Stimulated activated CD4-positive, alpha-beta T cell treated with anti-CD3 and anti-CD28 coated beads, Interleukin-1b, Interleukin-23, amount 100 ng/mL, for 48 hours (primary cell): ENCODE data around the gene ZNF557.
A peak's percentile ranks its signal among the peaks of the same experiment; 100 is the strongest.
"Not testable (repeated sequence)": the region's sequence is repeated elsewhere in the genome, so short reads cannot be mapped to it uniquely, and the experiment has no call there.

Experiments used
- DNase-seq: peaks from one replicate; pipeline ENCODE4 v3.0.0-alpha.2; 2020

ZNF557 gene

GRCh38 chr19:7069042-7069903 is at the start of gene ZNF557:
TSS of gene ZNF557 (plus strand) at chr19:7069703. CDS start at chr19:7075075, 5,372 bp downstream.
- DNase-seq: peak; percentile 99

GRCh38 chr19:7021331-7021730 is 48.2 kb upstream of the ZNF557 start, which contains the start of gene MBD3L2B:
TSS of gene MBD3L2B (minus strand) at chr19:7021431. CDS start at chr19:7021397, 34 bp downstream.
- DNase-seq: not testable (repeated sequence)

GRCh38 chr19:7028790-7029189 is 40.7 kb upstream of the ZNF557 start:
- not testable (repeated sequence) for DNase-seq

- DNase-seq: not testable (repeated sequence)
Observed at GRCh38 chr19:7030278-7030677, 39.2 kb upstream of the ZNF557 start, which contains the start of gene MBD3L5. TSS of gene MBD3L5 (plus strand) at chr19:7030578. CDS start at chr19:7030612, 34 bp downstream.

GRCh38 chr19:7040079-7040478 is 29.4 kb upstream of the ZNF557 start, which contains the start of gene MBD3L4:
TSS of gene MBD3L4 (minus strand) at chr19:7040179. CDS start at chr19:7040144, 35 bp downstream.
- DNase-seq: not testable (repeated sequence)

- DNase-seq: not testable (repeated sequence)
Observed at GRCh38 chr19:7041563-7041962, 27.9 kb upstream of the ZNF557 start.

- not testable (repeated sequence) for DNase-seq
Observed at GRCh38 chr19:7049021-7049420, 20.5 kb upstream of the ZNF557 start, which contains the start of gene MBD3L2. TSS of gene MBD3L2 (plus strand) at chr19:7049321. CDS start at chr19:7049374, 53 bp downstream.

GRCh38 chr19:7051421-7051820 is 18.1 kb upstream of the ZNF557 start:
- DNase-seq: not testable (repeated sequence)

GRCh38 chr19:7052896-7053295 is 16.6 kb upstream of the ZNF557 start:
- not testable (repeated sequence) for DNase-seq

- DNase-seq: not testable (repeated sequence)
Observed at GRCh38 chr19:7054635-7055368, 14.7 kb upstream of the ZNF557 start.

GRCh38 chr19:7055679-7056078 is 13.8 kb upstream of the ZNF557 start:
- not testable (repeated sequence) for DNase-seq

GRCh38 chr19:7056371-7056770 is 13.1 kb upstream of the ZNF557 start:
- not testable (repeated sequence) for DNase-seq

GRCh38 chr19:7058576-7058975 is 10.9 kb upstream of the ZNF557 start, which contains the start of gene MBD3L3:
TSS of gene MBD3L3 (minus strand) at chr19:7058676. CDS start at chr19:7058605, 71 bp downstream.
- DNase-seq: not testable (repeated sequence)

- not testable (repeated sequence) for DNase-seq
Observed at GRCh38 chr19:7059977-7060376, 9.5 kb upstream of the ZNF557 start.

- DNase-seq: no peak
Observed at GRCh38 chr19:7063339-7063738, 6.2 kb upstream of the ZNF557 start.

- no peak for DNase-seq
Observed at GRCh38 chr19:7063764-7064418, 5.6 kb upstream of the ZNF557 start.

GRCh38 chr19:7067122-7067521 is 2.4 kb upstream of the ZNF557 start:
- not testable (repeated sequence) for DNase-seq

- DNase-seq: no peak
Observed at GRCh38 chr19:7067716-7068115, 1.8 kb upstream of the ZNF557 start.

- no peak for DNase-seq
Observed at GRCh38 chr19:7068599-7068998, 904 bp upstream of the ZNF557 start.

- no peak for DNase-seq
Observed at GRCh38 chr19:7069904-7070226, 362 bp downstream of the ZNF557 start.

GRCh38 chr19:7072541-7072940 is 3.0 kb downstream of the ZNF557 start:
- DNase-seq: no peak

GRCh38 chr19:7074705-7075282 is 5.3 kb downstream of the ZNF557 start:
- DNase-seq: no peak
